HG02840 (cell line): ENCODE results near the gene MTERF2.
"Not testable (repeated sequence)": the region's sequence is repeated elsewhere in the genome, so short reads cannot be mapped to it uniquely, and the experiment has no call there.

Experiments
- ATAC-seq: cut with Tn5 transposase; IDR thresholded peaks from one replicate; pipeline ENCODE4 v1.9.1; 2021; ENCODE audit warnings: mild to moderate bottlenecking, moderate library complexity, moderate number of reproducible peaks; ENCODE audit not compliant: unreplicated experiment, low FRiP score

MTERF2 gene, protein sequence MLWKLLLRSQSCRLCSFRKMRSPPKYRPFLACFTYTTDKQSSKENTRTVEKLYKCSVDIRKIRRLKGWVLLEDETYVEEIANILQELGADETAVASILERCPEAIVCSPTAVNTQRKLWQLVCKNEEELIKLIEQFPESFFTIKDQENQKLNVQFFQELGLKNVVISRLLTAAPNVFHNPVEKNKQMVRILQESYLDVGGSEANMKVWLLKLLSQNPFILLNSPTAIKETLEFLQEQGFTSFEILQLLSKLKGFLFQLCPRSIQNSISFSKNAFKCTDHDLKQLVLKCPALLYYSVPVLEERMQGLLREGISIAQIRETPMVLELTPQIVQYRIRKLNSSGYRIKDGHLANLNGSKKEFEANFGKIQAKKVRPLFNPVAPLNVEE

GRCh38 chr12:106986625-106987389, at the start of gene MTERF2:
Gene MTERF2 (minus strand): TSS chr12:106987146. CDS start chr12:106978714, 8,432 bp downstream.
- peak; percentile 92 for ATAC-seq

DNA sequence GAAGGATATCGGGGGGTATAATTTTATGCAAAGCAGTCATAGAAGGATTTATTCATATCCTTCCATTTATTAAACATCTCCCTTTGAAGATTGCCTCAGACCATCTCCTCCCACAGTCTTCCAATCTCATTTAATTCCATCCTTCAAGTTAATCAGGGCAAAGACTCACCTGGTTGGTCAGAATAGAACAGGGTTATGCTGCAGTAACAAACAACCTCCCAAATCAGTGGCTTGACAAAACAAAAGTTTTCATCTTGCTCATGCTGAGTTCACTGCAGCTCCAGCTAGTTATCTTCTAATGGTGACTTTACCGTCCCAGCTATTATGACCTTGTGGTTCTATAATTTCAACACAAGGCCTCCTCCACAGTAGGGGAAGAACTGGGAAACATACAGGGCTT, 48.8 kb upstream of the MTERF2 start:
- no peak for ATAC-seq

DNA sequence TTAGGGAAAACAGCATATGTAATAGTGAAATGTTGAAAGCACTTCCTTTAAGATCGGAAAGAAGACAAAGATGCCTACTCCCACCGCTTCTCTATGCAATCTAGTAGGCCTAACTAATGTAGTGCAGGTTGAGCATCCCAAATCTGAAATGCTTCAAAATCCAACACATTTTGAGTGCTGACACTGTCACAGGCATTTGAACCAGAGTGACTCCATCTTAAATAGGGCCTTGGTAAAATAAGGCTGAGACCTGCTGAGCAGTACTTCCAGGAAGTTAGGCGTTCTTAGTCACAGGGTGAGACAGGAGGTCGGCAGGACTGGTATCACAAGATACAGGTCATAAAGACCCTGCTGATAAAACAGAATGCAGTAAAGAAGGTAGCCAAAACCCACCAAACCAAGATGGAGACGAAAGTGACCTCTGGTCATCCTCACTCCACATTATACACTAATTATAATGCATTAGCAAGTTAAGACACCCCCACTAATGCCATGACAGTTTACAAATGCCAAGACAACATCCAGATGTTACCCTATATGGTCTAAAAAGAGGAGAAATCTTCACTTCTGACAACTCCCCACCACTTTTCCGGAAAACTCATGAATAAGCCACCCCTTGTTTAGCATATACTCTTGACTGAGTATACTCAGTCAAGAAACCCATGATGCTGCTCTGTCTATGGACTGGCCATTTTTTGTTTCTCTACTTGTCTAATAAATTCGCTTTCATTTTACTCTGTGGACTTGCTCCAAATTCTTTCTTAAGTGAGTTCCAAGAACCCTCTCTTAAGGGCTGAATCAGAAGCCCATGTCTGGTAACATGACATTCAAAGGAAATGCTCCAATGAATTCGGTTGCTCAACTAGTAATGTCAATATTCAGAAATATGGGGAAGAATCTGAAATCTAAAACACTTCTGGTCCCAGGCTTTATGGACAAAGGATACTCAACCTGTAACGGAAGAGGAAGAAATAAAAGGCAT, 47.1 kb upstream of the MTERF2 start:
- ATAC-seq, result no peak

GRCh38 chr12:107032266-107032665, 45.3 kb upstream of the MTERF2 start:
- ATAC-seq, result no peak

GRCh38 chr12:107031061-107031460, 44.1 kb upstream of the MTERF2 start:
- no peak for ATAC-seq

- ATAC-seq, result no peak
Measured at GRCh38 chr12:107029081-107029480, 42.1 kb upstream of the MTERF2 start.

DNA sequence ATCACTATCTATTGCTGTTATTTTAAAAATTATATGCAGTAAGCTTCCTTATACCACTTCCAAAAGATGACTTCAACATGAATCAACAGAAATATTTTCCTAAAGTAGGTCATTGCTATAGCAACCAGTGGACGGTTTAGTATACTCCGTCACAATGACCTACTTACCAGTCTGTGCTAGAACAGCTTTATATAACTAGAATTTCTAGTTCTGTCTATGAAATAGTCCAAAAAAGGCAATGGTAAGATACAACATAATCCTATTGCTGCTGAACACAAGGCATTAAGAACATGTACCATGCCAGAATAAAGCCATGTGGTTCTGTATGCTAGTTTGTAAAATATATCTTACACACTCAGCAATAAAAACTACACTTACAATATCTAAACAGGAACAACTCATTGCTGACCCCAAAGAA, 40.7 kb upstream of the MTERF2 start:
- no peak for ATAC-seq

DNA sequence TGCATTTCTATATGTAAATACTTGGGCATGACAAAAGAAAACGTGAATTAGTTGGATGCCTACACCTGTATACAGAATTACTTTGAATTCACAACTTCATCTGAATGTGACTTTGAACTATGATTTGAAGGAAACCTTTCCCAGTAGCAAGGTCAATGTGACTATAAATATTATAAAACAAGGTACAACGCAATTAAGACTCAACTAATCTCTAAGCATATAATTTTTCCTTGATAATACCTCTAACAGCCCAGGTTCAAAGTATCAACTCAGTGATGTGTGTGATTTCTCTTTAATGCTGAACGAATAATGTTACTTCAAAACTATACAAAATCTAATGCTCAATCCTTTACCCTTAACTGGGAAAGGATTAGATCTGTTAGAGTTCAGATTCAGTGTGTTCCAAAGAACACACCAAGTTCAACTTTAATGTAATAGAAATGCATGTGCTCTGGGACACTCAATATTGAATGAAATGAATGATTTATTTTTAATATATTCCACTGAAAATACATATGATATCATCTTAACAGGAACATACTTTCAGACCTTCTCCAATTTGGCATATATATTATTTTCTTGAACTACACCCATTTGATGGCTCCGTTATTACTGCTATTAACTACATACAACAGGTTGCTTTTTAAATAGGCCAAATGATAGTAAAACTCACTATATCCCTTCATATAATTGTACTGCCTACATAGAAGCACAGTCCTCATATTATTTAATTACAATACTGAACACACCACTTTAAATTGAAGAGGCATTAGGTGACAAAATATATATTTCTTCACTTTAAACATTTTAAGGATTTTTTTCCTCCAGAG, 40.1 kb upstream of the MTERF2 start:
- ATAC-seq, result no peak

GRCh38 chr12:107026356-107026755, 39.4 kb upstream of the MTERF2 start:
- ATAC-seq, result not testable (repeated sequence)

DNA sequence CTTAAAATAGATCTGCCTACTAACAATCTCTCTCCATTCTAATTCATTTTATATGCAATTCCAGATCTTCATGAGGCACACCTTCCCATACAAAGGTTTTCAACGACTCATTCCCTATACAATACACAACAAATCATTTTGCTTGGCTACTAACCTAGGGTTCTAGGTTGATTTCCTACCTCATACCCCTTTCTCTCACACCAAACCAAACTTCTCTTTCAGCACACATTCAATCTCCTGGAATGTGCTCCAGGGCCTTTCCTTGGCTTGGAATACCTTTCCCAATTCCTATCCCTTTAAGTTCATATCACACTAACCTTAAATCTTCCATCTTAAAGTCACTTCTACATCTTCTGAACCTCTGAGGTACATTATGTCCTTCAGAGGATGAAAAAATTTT, 38.7 kb upstream of the MTERF2 start:
- no peak for ATAC-seq

DNA sequence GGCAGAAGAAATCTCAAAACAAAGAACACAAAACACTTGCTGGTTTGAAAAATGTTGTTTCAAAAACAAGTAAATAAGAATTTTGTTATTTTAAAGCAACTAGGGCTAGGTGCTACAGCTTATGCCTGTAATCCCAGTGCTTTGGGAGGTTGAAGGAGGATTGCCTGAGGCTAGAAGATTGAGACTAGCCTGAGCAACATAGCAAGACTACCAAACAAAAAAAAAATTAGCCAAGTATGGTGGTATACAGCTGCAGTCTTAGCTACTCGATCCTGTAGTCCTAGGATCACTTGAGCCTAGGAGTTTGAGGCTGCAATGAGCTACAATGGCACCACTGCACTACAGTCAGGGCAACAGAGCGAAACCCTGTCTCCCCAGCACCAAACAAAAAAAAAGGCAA, 32.6 kb upstream of the MTERF2 start:
- ATAC-seq, result no peak

- ATAC-seq, result no peak
Measured at GRCh38 chr12:107017042-107017441, 30.1 kb upstream of the MTERF2 start.

GRCh38 chr12:107014055-107014454, 27.1 kb upstream of the MTERF2 start:
- no peak for ATAC-seq

DNA sequence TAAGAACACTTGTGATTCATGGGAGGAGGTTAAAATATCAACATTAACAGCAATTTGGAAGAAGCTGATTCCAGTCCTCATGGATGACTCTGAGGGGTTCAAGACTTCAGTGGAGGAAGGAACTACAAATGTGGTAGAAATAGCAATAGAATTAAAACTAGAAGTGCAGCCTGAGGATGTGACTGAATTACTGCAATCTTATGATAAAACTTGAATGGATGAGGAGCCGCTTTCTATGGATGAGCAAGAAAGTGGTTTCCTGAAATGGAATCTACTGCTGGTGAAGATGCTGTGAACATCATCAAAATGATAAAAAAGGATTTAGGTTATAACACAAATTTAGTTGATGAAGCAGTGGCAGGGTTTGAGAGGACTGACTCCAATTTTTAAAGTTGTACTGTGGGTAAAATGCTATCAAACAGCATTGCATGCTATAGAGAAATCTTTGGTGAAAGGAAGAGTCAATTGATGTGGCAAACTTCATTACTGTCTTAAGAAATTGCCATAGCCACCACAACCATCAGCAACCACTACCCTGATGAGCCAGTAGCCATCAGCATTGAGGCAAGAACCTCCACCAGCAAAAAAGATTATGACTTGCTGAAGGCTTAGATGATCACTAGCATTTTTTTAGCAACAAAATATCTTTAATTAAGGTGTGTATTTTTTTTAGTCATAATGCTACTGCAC, 25.9 kb upstream of the MTERF2 start:
- no peak for ATAC-seq

DNA sequence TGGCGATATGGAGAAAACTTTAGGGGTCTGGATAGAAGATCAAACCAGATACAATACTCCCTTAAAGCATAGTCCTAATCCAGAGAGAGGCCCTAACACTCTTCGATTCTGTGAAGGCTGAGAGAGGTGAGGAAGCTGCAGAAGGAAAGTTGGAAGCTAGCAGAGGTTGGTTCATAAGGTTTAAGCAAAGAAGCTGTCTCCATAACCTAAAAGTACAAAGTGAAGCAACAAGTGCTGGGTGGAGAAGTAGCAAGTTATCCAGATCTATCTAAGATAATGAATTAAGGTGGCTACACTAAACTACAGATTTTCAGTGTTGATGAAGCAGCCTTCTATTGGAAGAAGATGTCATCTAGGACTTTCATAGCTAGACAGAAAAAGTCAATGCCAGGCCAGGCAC, 24.6 kb upstream of the MTERF2 start:
- ATAC-seq, result no peak

DNA sequence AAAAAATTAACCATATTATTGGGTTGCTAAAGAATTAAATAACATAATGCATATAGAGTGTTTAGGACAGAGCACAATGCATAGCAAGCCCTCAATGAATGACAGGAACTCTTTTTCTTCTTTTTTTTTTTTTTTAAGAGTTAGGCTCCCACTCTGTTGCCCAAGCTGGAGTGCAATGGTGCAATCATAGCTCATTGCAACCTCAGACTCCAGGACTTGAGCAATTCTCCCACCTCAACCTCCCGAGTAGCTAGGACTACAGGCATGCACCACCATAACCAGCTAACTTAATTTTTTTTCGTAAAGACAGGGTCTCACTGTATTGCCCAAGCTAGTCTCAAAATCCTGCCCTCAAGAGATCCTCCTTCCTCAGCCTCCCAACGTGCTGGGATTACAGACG, 20.5 kb upstream of the MTERF2 start:
- no peak for ATAC-seq

DNA sequence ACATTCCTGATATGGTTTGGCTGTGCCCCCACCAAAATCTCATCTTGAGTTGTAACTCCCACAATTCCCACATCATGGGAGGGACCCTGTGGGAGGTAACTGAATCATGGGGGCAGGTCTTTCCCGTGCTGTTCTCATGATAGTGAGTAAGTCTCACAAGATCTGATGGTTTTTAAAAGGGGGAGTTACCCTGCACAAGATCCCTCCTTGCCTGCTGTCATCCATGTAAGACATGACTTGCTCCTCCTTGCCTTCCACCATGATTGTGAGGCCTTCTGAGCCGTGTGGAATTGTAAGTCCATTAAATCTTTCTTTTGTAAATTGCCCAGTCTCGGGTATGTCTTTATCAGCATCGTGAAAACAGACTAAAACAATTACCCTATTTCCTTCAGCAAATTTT, 15.7 kb upstream of the MTERF2 start:
- not testable (repeated sequence) for ATAC-seq

- no peak for ATAC-seq
Measured at GRCh38 chr12:106999446-106999845, 12.5 kb upstream of the MTERF2 start.

GRCh38 chr12:106997916-106998315, 11.0 kb upstream of the MTERF2 start:
- no peak for ATAC-seq
